Fibroblast of lung (primary cell): ENCODE data around the gene PCK2. TPM values are rescaled to one million over a fixed set of nuclear protein-coding genes. Genes with fewer than 3 reads are reported as not detected.

Source experiments
- DNase-seq, 2 donors: peaks; one replicate each; pipeline versions ENCODE4 v3.0.0 to v3.0.0-alpha.2; 2010; ENCODE audit warnings: low read depth in 2 of 2
- H2AFZ ChIP-seq: 2 replicates; pipeline ENCODE4 v1.5.1; 2012; ENCODE audit warnings: low read length, control low read depth, inconsistent platforms
- H3K27ac ChIP-seq: 2 replicates; pipeline ENCODE4 v1.5.1; 2011; ENCODE audit warnings: low read length, control low read depth; ENCODE audit not compliant: insufficient read depth
- H3K27me3 ChIP-seq: 2 replicates; pipeline ENCODE4 v1.5.1; 2011; ENCODE audit warnings: mild to moderate bottlenecking, low read length; ENCODE audit not compliant: control insufficient read depth, insufficient read depth
- H3K36me3 ChIP-seq: 2 replicates; pipeline ENCODE4 v1.5.1; 2011; ENCODE audit warnings: low read length; ENCODE audit not compliant: control insufficient read depth, insufficient read depth
- H3K4me1 ChIP-seq: 2 replicates; pipeline ENCODE4 v1.5.1; 2011; ENCODE audit warnings: low read length; ENCODE audit not compliant: control insufficient read depth, insufficient read depth; ENCODE audit errors: extremely low read depth
- H3K4me2 ChIP-seq: 2 replicates; pipeline ENCODE4 v1.5.1; 2011; ENCODE audit warnings: low read length, control low read depth; ENCODE audit not compliant: insufficient read depth; ENCODE audit errors: extremely low read depth
- H3K4me3 ChIP-seq, 4 experiments: fragments of 200-600 bp in 1 of 4; sonication (generic) in 1 of 4; replicated peaks in 1 of 4; 2 replicates each; pipeline ENCODE4 v1.5.1; 2011 to 2016; ENCODE audit warnings: low read length in 4 of 4, low read depth in 3 of 4, mild to moderate bottlenecking in 3 of 4, control low read depth in 2 of 4, inconsistent platforms in 1 of 4, mixed read lengths in 1 of 4; ENCODE audit not compliant: insufficient read depth in 1 of 4; ENCODE audit errors: control extremely low read depth in 1 of 4
- H3K79me2 ChIP-seq: 2 replicates; pipeline ENCODE4 v1.5.1; 2012; ENCODE audit warnings: mild to moderate bottlenecking, low read length, inconsistent platforms; ENCODE audit not compliant: control insufficient read depth, insufficient read depth
- H3K9ac ChIP-seq: 2 replicates; pipeline ENCODE4 v1.5.1; 2011; ENCODE audit warnings: mild to moderate bottlenecking, low read length, control low read depth; ENCODE audit not compliant: insufficient read depth
- H3K9me3 ChIP-seq: 2 replicates; pipeline ENCODE4 v1.5.1; 2012; ENCODE audit warnings: low read depth, low read length; ENCODE audit not compliant: control insufficient read depth, insufficient read depth
- H4K20me1 ChIP-seq: 2 replicates; pipeline ENCODE4 v1.5.1; 2011; ENCODE audit warnings: low read length; ENCODE audit not compliant: control insufficient read depth, insufficient read depth; ENCODE audit errors: extremely low read depth
- CTCF ChIP-seq, 2 donors: IDR thresholded peaks in 1 of 2; conservative IDR thresholded peaks in 1 of 2; 1 replicate in 1 of 2; 2 replicates in 1 of 2; pipeline ENCODE4 v1.5.1; 2011 to 2012; ENCODE audit warnings: low read length in 2 of 2, control low read depth in 1 of 2, inconsistent platforms in 1 of 2, low read depth in 1 of 2, mild to moderate bottlenecking in 1 of 2
- EZH2 ChIP-seq: IDR thresholded peaks from 2 replicates; pipeline ENCODE4 v1.5.1; 2012; ENCODE audit warnings: low read length, control low read depth, mild to moderate bottlenecking; ENCODE audit errors: missing control alignments
- polyA plus RNA-seq, 2 donors: library from polyadenylated mRNA; depleted of rRNA in 1 of 2; stranded (reverse) in 1 of 2; unstranded in 1 of 2; fragments of >200 nt; gene quantifications; 2 replicates each; pipeline ENCODE4 v1.2.1, GENCODE V29; 2011 to 2012; ENCODE audit warnings: missing spikeins in 1 of 2
- total RNA-seq: library from RNA; depleted of rRNA; stranded (reverse); fragments of >200 nt; gene quantifications from 2 replicates; pipeline ENCODE4 v1.2.1, GENCODE V29; 2014

PCK2 gene
- total and polyA plus RNA-seq, 2 donors (not counting 1 experiment from before 2014, with no cell fraction given): 15.9 to 71.3 TPM

GRCh38 chr14:24145219-24145618 is 51.1 kb downstream of the PCK2 start:
- no peak for DNase-seq
- Histone ChIP-seq H3K27me3 (no peaks in the 10 kb centered on the region), H4K20me1 (no peaks in the 10 kb centered on the region), H3K27ac (no peak overlapping the region), H3K9ac (no peak overlapping the region), H2AFZ (no peak overlapping the region), H3K4me2 (peak overlapping the region; percentile 81), H3K36me3 (peaks cover 8% of the 10 kb centered on the region), H3K4me3 (peak overlapping the region; percentile 87 to 98 (median 94)), H3K4me1 (peaks cover 10% of the 10 kb centered on the region), H3K79me2 (peaks cover 37% of the 10 kb centered on the region), H3K9me3 (no peaks in the 10 kb centered on the region)
- no peak for TF ChIP-seq CTCF (conservative IDR thresholded peaks at IDR 0.05 in 1 of 2, IDR thresholded peaks at IDR 0.05 in 1 of 2; ENCODE audit: low read depth in 1 of 2, low read length in 2 of 2)
- TF ChIP-seq EZH2: no peak

- Histone ChIP-seq H3K4me2 (peak overlapping the region; percentile 81), H3K9ac (peak overlapping the region; percentile 69), H2AFZ (peak overlapping the region; percentile 75), H3K27ac (peak overlapping the region; percentile 79), H3K9me3 (no peaks in the 10 kb centered on the region), H3K4me3 (peak overlapping the region; percentile 87 to 98 (median 94)), H3K4me1 (peaks cover 10% of the 10 kb centered on the region), H3K79me2 (peaks cover 35% of the 10 kb centered on the region), H4K20me1 (no peaks in the 10 kb centered on the region), H3K36me3 (peaks cover 12% of the 10 kb centered on the region), H3K27me3 (no peaks in the 10 kb centered on the region)
- DNase-seq: peak in 1 of 2 donors; percentile 75
- TF ChIP-seq CTCF (conservative IDR thresholded peaks at IDR 0.05 in 1 of 2, IDR thresholded peaks at IDR 0.05 in 1 of 2; ENCODE audit: low read depth in 1 of 2, low read length in 2 of 2) (no peak), EZH2 (no peak)
Measured at GRCh38 chr14:24145690-24146452, 51.8 kb downstream of the PCK2 start.

GRCh38 chr14:24146453-24146977 is 52.4 kb downstream of the PCK2 start, which contains the start of gene PSME2:
Gene PSME2 (minus strand): TSS chr14:24146610. CDS start chr14:24146581, 29 bp downstream.
- Histone ChIP-seq H3K4me3 (peak within 1 kb of the TSS; percentile 87 to 98 (median 94)), H3K4me1 (peaks cover 10% of the 10 kb centered on the region), H4K20me1 (no peaks in the 10 kb centered on the region), H3K36me3 (peaks cover 18% of the 10 kb centered on the region), H3K79me2 (peaks cover 32% of the 10 kb centered on the region), H3K27ac (peak within 1 kb of the TSS; percentile 79), H3K9ac (peak within 1 kb of the TSS; percentile 76), H2AFZ (peak within 1 kb of the TSS; percentile 76), H3K9me3 (no peaks in the 10 kb centered on the region), H3K4me2 (peak within 1 kb of the TSS; percentile 86), H3K27me3 (no peaks in the 10 kb centered on the region)
- TF ChIP-seq EZH2: no peak
- no peak for TF ChIP-seq CTCF (conservative IDR thresholded peaks at IDR 0.05 in 1 of 2, IDR thresholded peaks at IDR 0.05 in 1 of 2; ENCODE audit: low read depth in 1 of 2, low read length in 2 of 2)
- DNase-seq: peak; percentile 96 to 98
